Activated T-helper 9 cell treated with anti-CD3 and anti-CD28 coated beads, Interleukin-2, amount 50 U/mL, for 16 hours (primary cell): Measurements from ENCODE around the gene NBEA.
"Not testable (repeated sequence)": the region's sequence is repeated elsewhere in the genome, so short reads cannot be mapped to it uniquely, and the experiment has no call there.

Experiments
- DNase-seq: peaks from one replicate; pipeline ENCODE4 v3.0.0-alpha.2; 2020; ENCODE audit warnings: low read depth

The NBEA gene

GRCh38 chr13:35664747-35665146 is 722.7 kb downstream of the NBEA start:
- no peak for DNase-seq

GRCh38 chr13:35669321-35669720 is 727.3 kb downstream of the NBEA start:
- DNase-seq, result no peak

DNA sequence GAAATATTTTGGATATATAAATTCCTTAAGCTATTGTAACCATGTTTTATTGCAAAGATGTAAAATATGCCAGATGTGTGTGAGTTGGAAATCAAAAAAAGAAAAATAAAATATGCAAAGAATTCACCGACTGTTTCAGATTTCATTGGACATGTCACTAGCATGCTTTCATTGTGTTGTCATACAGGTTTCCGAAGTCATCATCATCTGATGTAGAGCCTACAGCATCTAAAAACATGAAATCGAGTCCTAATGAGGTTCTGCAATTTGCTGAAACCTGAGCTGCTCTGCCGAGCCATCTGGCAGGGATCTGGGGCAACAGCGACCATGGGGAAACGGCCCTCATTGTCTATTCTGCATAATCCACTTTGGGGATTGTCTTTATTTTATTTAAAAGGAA is 730.5 kb downstream of the NBEA start:
- no peak for DNase-seq

DNA sequence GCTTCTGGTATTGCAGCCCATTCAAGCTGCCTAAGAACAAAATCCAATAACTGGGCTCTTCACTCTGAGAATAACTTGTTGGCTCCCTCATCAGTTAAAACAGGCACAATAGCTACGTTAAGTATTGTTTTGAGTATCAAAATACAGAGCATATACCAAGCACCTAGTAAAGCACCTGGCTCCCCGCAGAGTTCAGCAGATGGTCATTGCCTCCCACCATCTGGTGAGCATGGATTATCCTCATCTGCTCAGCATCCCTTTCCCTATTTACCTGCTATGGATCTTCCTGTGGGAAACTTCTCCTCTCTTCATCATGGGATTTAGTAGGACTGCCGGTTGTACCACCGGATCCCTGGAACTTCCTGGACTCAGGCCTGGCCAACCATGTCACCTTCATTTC is 733.6 kb downstream of the NBEA start:
- no peak for DNase-seq

GRCh38 chr13:35677863-35678262 is 735.8 kb downstream of the NBEA start:
- not testable (repeated sequence) for DNase-seq

DNA sequence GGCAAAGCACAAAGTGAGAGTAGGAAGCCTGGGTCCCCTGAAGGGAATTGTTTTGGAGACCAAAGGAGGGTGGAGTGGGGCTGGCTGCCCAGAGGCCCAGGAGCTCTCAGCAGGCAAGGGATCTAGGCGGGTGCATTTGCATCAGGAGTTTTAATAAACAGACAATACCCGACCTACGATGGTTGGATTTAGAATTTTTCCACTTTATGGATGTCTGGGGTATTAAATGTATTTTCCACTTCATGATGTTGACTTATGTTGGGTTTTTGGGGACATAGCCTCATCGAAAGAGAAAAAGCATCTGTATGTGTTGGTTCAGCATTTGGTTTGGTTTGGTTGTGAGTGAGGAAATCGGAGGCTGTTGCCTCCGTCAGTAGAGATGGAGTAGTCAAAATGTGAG is 739.6 kb downstream of the NBEA start:
- no peak for DNase-seq

- no peak for DNase-seq
Observed at GRCh38 chr13:35684432-35684831, 742.4 kb downstream of the NBEA start.

DNA sequence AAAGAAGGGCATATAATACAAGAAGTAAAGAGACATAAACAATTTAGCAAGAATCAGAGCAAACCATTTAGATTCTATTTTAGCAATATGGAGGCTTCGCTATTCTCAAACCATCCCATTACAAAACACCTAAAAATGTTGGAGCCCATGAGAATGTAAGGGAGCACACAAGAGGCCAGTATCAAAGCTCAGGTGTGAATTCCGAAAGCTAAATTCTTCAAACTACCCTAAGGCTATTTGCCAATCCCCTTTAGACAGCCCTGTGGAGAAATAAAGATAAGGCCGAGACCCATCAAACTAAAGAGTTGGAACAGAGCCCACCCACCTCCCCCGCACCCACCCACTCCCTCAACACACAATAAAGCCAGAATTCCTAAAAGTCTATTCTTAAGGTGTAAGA is 745.3 kb downstream of the NBEA start:
- DNase-seq, result no peak

GRCh38 chr13:35690581-35691207 is 748.6 kb downstream of the NBEA start:
- no peak for DNase-seq

GRCh38 chr13:35693134-35693784 is 751.2 kb downstream of the NBEA start:
- DNase-seq, result no peak

DNA sequence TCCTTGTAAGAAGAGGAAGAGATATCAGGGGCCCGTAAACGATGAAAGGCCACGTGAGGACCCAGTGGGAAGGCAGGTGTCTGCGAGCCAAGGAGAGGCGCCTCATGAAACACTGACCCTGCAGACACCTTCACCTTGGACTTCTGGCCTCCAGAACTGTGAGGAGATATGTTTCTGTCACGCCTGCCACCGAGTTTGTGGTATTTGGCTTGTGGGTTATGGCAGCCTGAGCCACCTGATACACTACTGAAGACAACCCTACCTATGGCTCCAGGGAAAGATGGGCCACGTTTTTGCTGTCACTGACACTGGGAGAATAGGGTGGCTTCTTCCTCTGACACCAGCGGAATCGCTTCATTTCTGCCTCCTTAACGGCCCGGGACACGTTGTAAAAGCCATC is 752.0 kb downstream of the NBEA start:
- DNase-seq, result no peak

DNA sequence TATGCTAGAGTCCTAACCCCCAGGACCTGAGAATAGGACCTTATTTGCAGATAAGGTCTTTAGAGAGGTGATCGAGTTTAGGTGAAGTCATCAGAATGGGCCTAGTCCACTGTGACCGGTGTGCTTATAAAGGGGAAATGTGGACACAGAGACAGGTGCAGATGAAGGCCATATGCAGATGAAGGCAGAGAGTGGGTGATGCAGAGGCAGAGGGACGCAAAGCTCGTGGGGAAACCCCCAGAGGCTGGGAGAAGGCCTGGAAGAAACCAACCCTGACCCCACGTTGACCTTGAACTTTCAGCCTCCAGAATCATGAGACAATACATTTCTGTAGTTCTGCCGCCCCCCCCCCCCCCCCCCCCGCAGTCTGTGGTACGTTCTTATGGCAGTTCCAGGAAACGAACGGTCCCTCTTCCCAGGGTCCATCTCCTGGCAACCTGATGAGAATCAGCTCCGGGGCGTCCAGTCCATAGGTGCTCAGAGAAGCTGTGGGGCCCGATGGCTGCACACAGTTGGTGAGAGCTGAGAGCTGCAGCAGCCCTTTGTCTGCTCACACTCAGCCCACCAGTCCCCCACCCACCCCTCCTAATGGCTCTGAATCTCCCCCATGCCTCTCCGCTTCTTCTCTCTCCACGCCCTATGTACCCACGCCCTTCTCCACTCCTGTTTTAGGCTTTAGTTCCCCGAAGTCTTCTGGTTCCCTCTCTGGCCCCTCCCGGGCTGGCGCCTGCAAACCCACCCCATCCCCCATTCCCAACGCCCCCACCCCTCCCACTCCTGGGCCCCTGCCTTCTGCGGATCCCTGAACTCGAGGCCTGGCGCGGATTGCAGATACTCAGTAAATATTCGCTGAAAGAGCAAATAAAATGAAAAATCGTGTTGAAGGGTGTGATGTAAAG is 752.7 kb downstream of the NBEA start:
- DNase-seq, result no peak

- no peak for DNase-seq
Observed at GRCh38 chr13:35695448-35695770, 753.3 kb downstream of the NBEA start.

- no peak for DNase-seq
Observed at GRCh38 chr13:35697186-35697730, 755.2 kb downstream of the NBEA start.

GRCh38 chr13:35698911-35699576 is 757.0 kb downstream of the NBEA start:
- no peak for DNase-seq

- DNase-seq, result no peak
Observed at GRCh38 chr13:35699825-35700510, 757.9 kb downstream of the NBEA start.

DNA sequence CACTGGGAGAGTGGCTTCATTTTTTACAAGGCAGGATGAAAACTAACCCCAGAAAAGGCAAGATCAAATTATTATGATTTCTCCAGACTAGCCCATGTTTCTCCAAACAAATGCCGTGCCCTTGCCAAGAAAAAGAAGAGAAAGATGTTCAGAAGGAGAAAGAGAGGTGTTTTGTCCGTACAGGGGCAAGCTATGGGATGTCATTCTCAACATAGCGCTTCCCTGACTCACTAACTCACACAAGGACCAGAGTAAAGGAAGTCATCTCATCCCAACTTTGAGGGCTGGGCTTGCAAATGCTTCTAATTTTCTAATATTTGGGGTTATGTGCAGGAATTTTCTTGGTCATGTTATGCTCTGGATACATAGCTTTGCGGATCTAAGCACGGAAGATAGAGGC is 758.6 kb downstream of the NBEA start:
- no peak for DNase-seq

DNA sequence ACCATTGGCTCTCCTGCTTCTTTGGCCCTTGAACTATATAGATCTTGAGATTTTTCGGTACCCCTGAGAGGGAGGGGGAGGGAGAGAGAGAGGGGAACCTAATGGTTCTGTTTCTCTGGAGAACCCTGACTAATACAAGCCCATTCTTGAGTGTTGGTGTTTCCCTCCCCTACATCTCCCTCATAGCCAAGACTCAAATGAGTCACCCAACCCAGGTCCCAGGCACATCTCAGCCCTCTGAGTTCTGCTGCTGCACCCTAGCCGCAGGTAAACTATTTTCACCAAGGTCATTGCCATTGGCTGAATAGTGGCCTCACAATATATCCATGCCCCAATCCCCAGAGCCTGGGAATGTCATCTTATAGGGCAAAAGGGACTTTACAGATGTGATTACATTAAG is 760.2 kb downstream of the NBEA start:
- no peak for DNase-seq

- no peak for DNase-seq
Observed at GRCh38 chr13:35703061-35703460, 761.0 kb downstream of the NBEA start.

GRCh38 chr13:35704331-35704730 is 762.3 kb downstream of the NBEA start:
- no peak for DNase-seq

GRCh38 chr13:35706281-35706680 is 764.2 kb downstream of the NBEA start:
- no peak for DNase-seq

DNA sequence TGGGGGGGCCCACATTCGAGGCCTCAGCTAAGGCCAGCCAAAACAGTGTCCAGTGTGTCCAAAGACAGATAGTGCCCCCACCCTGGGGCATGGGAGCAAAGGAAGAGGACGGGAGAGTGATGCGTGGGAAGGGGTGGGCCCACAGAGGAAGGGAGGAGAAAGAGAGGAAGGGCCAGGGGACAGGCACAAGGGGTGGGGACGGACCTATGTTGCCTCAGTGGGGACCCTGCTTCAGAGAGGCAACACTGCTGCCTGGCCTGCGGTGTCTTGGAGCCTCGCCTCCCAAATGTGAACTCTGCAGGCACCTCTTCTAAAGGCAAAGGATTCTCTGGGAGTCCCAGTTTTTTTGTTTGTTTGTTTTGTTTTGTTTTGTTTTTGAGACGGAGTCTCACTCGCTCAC is 764.7 kb downstream of the NBEA start:
- DNase-seq, result no peak
